Measurements from ENCODE around the gene AUTS2.

The AUTS2 gene

GRCh38 chr7:69823151-69823744 is 225.0 kb downstream of the AUTS2 start:
- no peak for TF ChIP-seq CTCF (IDR thresholded peaks at IDR 0.05; ENCODE audit: insufficient read depth, low read depth, low read length, missing control alignments)
- H3K4me3 ChIP-seq (ENCODE audit: low read depth, low read length), result no peak overlapping the region
- DNase-seq (ENCODE audit: low read depth), result no peak

- H3K4me3 ChIP-seq (ENCODE audit: low read depth, low read length), result peak overlapping the region; percentile 61
- TF ChIP-seq CTCF (IDR thresholded peaks at IDR 0.05; ENCODE audit: insufficient read depth, low read depth, low read length, missing control alignments), result peak; percentile 4
- peak; percentile 39 for DNase-seq (ENCODE audit: low read depth)
Observed at GRCh38 chr7:69825113-69825972, 227.1 kb downstream of the AUTS2 start.

- H3K4me3 ChIP-seq (ENCODE audit: low read depth, low read length), result no peak overlapping the region
- no peak for DNase-seq (ENCODE audit: low read depth)
- TF ChIP-seq CTCF (IDR thresholded peaks at IDR 0.05; ENCODE audit: insufficient read depth, low read depth, low read length, missing control alignments), result no peak
Observed at GRCh38 chr7:69826283-69826682, 228.0 kb downstream of the AUTS2 start.

GRCh38 chr7:69827140-69827539 is 228.9 kb downstream of the AUTS2 start:
- no peak for TF ChIP-seq CTCF (IDR thresholded peaks at IDR 0.05; ENCODE audit: insufficient read depth, low read depth, low read length, missing control alignments)
- no peak for DNase-seq (ENCODE audit: low read depth)
- no peak overlapping the region for H3K4me3 ChIP-seq (ENCODE audit: low read depth, low read length)

- H3K4me3 ChIP-seq (ENCODE audit: low read depth, low read length), result no peak overlapping the region
- DNase-seq (ENCODE audit: low read depth), result no peak
- no peak for TF ChIP-seq CTCF (IDR thresholded peaks at IDR 0.05; ENCODE audit: insufficient read depth, low read depth, low read length, missing control alignments)
Observed at GRCh38 chr7:69827558-69827957, 229.3 kb downstream of the AUTS2 start.

GRCh38 chr7:69832356-69832755 is 234.1 kb downstream of the AUTS2 start:
- no peak for TF ChIP-seq CTCF (IDR thresholded peaks at IDR 0.05; ENCODE audit: insufficient read depth, low read depth, low read length, missing control alignments)
- no peak for DNase-seq (ENCODE audit: low read depth)
- no peak overlapping the region for H3K4me3 ChIP-seq (ENCODE audit: low read depth, low read length)
